Vagina (tissue), 2 donors: ENCODE data around the gene FAM117A. TPM values are rescaled to one million over a fixed set of nuclear protein-coding genes. Genes with fewer than 3 reads are reported as not detected.
"Not testable (repeated sequence)": the region's sequence is repeated elsewhere in the genome, so short reads cannot be mapped to it uniquely, and the experiment has no call there.

Experiments used
- DNase-seq, 2 donors: peaks; one replicate each; pipeline ENCODE4 v3.0.0-alpha.2; 2017; ENCODE audit errors: extremely low spot score in 2 of 2
- H3K27ac ChIP-seq: fragments of 200-600 bp; sonication (generic); one replicate; pipeline ENCODE4 v1.5.1; 2019
- H3K27me3 ChIP-seq: fragments of 200-600 bp; sonication (generic); one replicate; pipeline ENCODE4 v1.5.1; 2019
- H3K36me3 ChIP-seq, 2 donors: fragments of 200-600 bp; sonication (generic); one replicate each; pipeline ENCODE4 v1.5.1; 2017 to 2019
- H3K4me1 ChIP-seq: fragments of 200-600 bp; sonication (generic); one replicate; pipeline ENCODE4 v1.5.1; 2019
- H3K4me3 ChIP-seq, 2 donors: fragments of 200-600 bp; sonication (generic); 1 replicate in 1 of 2; 2 replicates in 1 of 2; pipeline ENCODE4 v1.5.1; 2016 to 2019
- H3K9me3 ChIP-seq: fragments of 200-600 bp; sonication (generic); one replicate; pipeline ENCODE4 v1.5.1; 2019
- POLR2A ChIP-seq, 2 donors: fragments of 450-650 bp; IDR thresholded peaks; one replicate each; pipeline ENCODE4 v1.6.1; 2017; ENCODE audit warnings: antibody characterized with exemption in 2 of 2, mild to moderate bottlenecking in 2 of 2, moderate library complexity in 2 of 2
- POLR2AphosphoS5 ChIP-seq, 2 donors: sonication (generic); formaldehyde crosslinking; IDR thresholded peaks; one replicate each; pipeline ENCODE4 v1.9.0; 2017; ENCODE audit warnings: antibody characterized with exemption in 2 of 2, mild to moderate bottlenecking in 2 of 2, low read depth in 1 of 2; ENCODE audit not compliant: insufficient read depth in 1 of 2
- intact Hi-C: fragments of 100-400 bp; cut with DNase I; formaldehyde crosslinking; loops from one replicate; pipeline ENCODE4 v1.15.1; 2023
- total RNA-seq: library from RNA; depleted of rRNA; stranded (reverse); fragments of >200 nt; gene quantifications from one replicate; pipeline ENCODE4 v1.2.3, GENCODE V29; 2016
- TF ChIP-seq, protein P1 (sequence below), 3 experiments: fragments of 450-650 bp in 2 of 3; fragments of 200-600 bp in 1 of 3; sonication (generic) in 1 of 3; IDR thresholded peaks; one replicate each; pipeline ENCODE4 v1.5.1; 2017 to 2019; ENCODE audit warnings: antibody characterized with exemption in 3 of 3, mild to moderate bottlenecking in 2 of 3, moderate library complexity in 2 of 3

Gene FAM117A
- total RNA-seq, 1 donor from 2014 or later = 15.7 TPM

DNA sequence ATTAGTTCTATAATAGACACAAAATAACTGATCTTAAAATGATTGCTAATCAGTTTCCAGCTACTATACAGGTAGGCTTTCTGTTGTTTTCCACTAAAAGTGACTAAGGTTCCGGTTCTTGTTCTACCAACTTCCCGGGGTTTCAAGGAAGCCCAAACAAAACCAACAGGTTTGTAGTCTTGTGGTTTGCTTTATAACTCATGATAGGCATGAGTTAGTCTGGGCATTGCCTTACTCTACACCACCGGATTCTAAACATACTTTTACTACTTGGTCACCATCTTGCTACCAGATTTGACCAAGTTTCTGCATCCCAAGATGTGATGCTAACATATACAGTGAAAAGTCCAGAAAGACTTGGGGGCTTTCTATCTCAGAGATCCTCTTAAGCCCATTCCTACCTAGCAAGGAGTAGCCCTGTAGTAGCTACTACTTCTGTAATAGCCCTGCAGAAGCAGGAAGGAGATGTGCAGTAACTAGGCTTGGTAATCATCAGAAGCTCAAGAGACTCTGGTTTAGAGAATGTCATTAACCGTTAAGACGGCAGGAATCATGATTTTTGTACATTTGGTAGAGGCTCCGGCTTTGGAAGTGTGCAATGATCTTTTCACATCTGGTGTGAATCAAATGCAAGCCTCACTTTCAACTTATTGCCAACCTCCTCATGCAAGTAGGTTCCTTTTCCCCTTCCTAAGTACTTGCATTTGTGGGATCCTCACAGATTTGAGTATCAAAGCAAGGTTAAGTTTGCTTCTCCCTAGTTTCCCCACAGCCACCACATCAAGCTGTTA lies 1.6 kb downstream of the FAM117A start:
- Histone ChIP-seq H3K4me3 (peak overlapping the region in 1 of 2 donors; percentile 92), H3K9me3 (no peaks in the 10 kb centered on the region), H3K4me1 (peaks cover 35% of the 10 kb centered on the region), H3K36me3 (no peaks in the 10 kb centered on the region), H3K27ac (peak overlapping the region; percentile 77), H3K27me3 (no peaks in the 10 kb centered on the region)
- DNase-seq = no peak
- intact Hi-C loops = no loop called here
- TF ChIP-seq POLR2AphosphoS5 (IDR thresholded peaks at IDR 0.05; ENCODE audit: insufficient read depth in 1 of 2, low read depth in 1 of 2) (no peak), POLR2A (IDR thresholded peaks at IDR 0.05) (no peak)
- TF ChIP-seq, protein P1, sequence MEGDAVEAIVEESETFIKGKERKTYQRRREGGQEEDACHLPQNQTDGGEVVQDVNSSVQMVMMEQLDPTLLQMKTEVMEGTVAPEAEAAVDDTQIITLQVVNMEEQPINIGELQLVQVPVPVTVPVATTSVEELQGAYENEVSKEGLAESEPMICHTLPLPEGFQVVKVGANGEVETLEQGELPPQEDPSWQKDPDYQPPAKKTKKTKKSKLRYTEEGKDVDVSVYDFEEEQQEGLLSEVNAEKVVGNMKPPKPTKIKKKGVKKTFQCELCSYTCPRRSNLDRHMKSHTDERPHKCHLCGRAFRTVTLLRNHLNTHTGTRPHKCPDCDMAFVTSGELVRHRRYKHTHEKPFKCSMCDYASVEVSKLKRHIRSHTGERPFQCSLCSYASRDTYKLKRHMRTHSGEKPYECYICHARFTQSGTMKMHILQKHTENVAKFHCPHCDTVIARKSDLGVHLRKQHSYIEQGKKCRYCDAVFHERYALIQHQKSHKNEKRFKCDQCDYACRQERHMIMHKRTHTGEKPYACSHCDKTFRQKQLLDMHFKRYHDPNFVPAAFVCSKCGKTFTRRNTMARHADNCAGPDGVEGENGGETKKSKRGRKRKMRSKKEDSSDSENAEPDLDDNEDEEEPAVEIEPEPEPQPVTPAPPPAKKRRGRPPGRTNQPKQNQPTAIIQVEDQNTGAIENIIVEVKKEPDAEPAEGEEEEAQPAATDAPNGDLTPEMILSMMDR (IDR thresholded peaks at IDR 0.05) = no peak

DNA sequence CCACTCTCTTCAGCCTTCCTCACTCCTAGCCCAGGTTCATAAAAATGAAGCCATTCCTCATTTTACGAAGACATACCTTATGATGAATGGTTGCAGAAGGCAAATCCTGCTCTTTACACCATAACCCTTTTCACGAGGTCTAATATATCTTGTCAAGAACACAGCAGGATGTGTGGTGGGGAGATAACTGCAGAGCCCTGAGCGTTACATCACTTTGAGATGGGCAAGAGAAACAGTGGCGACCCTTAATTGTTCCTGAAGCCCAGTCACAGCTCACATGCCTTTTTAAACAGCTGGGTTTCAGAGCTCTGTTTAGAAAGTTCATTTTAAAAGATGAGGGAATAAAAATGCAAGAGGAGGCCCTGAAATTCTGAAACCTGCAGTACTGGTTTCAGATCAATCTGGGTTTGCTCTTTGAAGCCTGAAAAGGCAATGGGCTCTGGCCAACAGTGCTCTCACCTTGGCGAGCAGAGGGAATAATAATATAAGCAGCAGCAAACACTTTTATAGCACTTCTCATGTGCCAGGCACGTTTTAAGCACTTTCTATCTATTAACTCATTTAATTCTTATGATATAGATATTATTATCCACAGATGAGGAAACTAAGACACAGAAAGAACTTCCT lies 2.9 kb downstream of the FAM117A start:
- H3K9me3 ChIP-seq = no peaks in the 10 kb centered on the region
- H3K27ac ChIP-seq = no peak overlapping the region
- no peaks in the 10 kb centered on the region for H3K36me3 ChIP-seq
- intact Hi-C loops = no loop called here
- TF ChIP-seq, protein P1 (IDR thresholded peaks at IDR 0.05) = no peak
- TF ChIP-seq POLR2A (IDR thresholded peaks at IDR 0.05) (no peak), POLR2AphosphoS5 (IDR thresholded peaks at IDR 0.05; ENCODE audit: insufficient read depth in 1 of 2, low read depth in 1 of 2) (no peak)
- DNase-seq = no peak
- H3K27me3 ChIP-seq = no peaks in the 10 kb centered on the region
- peaks cover 48% of the 10 kb centered on the region for H3K4me1 ChIP-seq
- H3K4me3 ChIP-seq = no peak overlapping the region

DNA sequence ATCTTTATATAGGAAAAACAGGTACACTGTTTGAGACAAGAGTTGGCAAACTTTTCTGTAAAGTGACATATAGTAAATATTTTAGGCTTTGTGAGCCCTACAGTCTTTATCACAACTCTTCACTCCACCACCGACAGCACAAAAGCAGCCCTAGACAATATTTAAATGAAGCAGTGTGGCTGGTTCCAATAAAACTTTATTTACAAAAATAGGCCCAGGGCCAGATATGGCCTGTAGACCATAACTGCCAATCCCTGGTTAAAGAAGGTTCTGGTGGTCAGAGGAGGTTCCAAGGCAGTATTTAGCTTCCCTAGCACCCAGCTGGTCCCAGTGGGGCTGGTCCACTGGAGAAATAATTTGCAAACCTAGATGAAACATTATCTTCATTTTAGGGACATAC lies 3.6 kb downstream of the FAM117A start:
- Histone ChIP-seq H3K4me1 (peaks cover 48% of the 10 kb centered on the region), H3K27me3 (no peaks in the 10 kb centered on the region), H3K27ac (no peak overlapping the region), H3K36me3 (no peaks in the 10 kb centered on the region), H3K4me3 (no peak overlapping the region), H3K9me3 (no peaks in the 10 kb centered on the region)
- DNase-seq = no peak
- intact Hi-C loops = no loop called here
- TF ChIP-seq POLR2AphosphoS5 (IDR thresholded peaks at IDR 0.05; ENCODE audit: insufficient read depth in 1 of 2, low read depth in 1 of 2) = no peak
- TF ChIP-seq POLR2A (IDR thresholded peaks at IDR 0.05) = no peak
- TF ChIP-seq, protein P1 (IDR thresholded peaks at IDR 0.05) = no peak

DNA sequence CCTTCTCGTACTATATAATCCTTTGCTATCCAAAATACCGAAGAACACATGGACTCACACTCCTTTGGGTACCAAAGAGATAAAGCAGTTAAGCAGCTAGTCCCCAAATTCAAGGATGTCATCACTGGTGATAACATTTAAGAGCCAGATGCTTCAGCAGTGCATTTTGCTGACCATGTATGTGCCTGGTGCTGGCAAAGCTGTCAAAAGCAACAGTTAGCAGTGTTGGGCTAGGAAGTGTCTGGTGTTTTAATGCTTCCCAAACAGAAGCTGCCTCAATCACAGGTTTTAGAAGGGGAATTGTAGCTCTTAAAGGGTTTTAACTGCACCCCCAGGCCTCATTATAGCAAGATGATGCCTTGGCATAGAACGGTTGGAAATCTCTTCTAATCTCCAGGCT lies 4.7 kb downstream of the FAM117A start:
- Histone ChIP-seq H3K4me3 (no peak overlapping the region), H3K27me3 (no peaks in the 10 kb centered on the region), H3K4me1 (peaks cover 43% of the 10 kb centered on the region), H3K9me3 (no peaks in the 10 kb centered on the region), H3K36me3 (no peaks in the 10 kb centered on the region), H3K27ac (no peak overlapping the region)
- TF ChIP-seq POLR2A (IDR thresholded peaks at IDR 0.05) (no peak), POLR2AphosphoS5 (IDR thresholded peaks at IDR 0.05; ENCODE audit: insufficient read depth in 1 of 2, low read depth in 1 of 2) (no peak)
- TF ChIP-seq, protein P1 (IDR thresholded peaks at IDR 0.05) = no peak
- DNase-seq = no peak
- intact Hi-C loops = no loop called here

DNA sequence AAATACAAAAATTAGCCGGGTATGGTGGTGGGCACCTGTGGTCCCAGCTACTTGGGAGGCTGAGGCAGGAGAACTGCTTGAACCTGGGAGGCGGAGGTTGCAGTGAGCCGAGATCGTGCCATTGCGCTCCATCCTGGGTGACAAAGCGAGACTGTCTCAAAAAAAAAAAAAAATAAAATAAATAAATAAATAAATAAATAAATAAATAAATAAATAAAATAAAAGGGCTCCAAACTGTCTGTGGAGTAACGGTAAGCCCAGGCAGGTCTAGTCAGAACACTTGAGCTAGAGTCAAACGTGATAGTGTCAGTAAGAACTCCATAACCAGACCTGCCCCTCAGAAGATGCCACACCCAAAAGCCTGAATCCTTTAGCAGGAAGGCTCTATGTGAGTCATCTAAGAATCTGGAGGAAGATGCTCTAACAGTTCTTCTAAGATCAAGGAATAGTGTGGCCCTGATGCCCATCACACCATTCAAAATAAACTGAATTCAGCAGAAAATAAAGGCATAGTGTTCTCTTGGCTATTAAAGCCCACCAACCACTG lies 5.4 kb downstream of the FAM117A start:
- intact Hi-C loops, H3K27ac ChIP-seq, DNase-seq, H3K27me3 ChIP-seq, H3K9me3 ChIP-seq, H3K4me3 ChIP-seq, H3K36me3 ChIP-seq: not testable (repeated sequence)
- peaks cover 50% of the 10 kb centered on the region for H3K4me1 ChIP-seq
